GM23248 (cell line): Measurements from ENCODE around the gene RAB37. TPM values are rescaled to one million over a fixed set of nuclear protein-coding genes. Genes with fewer than 3 reads are reported as not detected.

ENCODE experiments used
- DNase-seq: peaks from one replicate; pipeline ENCODE4 v3.0.0-alpha.2; 2015
- H2AFZ ChIP-seq: fragments of 200-600 bp; sonication (generic); 2 replicates; pipeline ENCODE4 v1.6.1; 2016; ENCODE audit warnings: antibody characterized with exemption
- H3F3A ChIP-seq: fragments of 200-600 bp; sonication (generic); 2 replicates; pipeline ENCODE4 v1.6.1; 2016; ENCODE audit warnings: mild to moderate bottlenecking, antibody characterized with exemption, mixed run types; ENCODE audit not compliant: insufficient read depth
- H3K27ac ChIP-seq: fragments of 200-600 bp; sonication (generic); 2 replicates; pipeline ENCODE4 v1.5.1; 2016; ENCODE audit warnings: mild to moderate bottlenecking
- H3K27me3 ChIP-seq: fragments of 200-600 bp; sonication (generic); replicated peaks from 2 replicates; pipeline ENCODE4 v1.6.1; 2016; ENCODE audit warnings: mild to moderate bottlenecking; ENCODE audit not compliant: insufficient read depth
- H3K36me3 ChIP-seq: fragments of 200-600 bp; sonication (generic); 2 replicates; pipeline ENCODE4 v1.6.1; 2016; ENCODE audit warnings: low read depth, mild to moderate bottlenecking
- H3K4me1 ChIP-seq: fragments of 200-600 bp; sonication (generic); 2 replicates; pipeline ENCODE4 v1.6.1; 2016; ENCODE audit warnings: mild to moderate bottlenecking; ENCODE audit not compliant: insufficient read depth
- H3K4me2 ChIP-seq: fragments of 200-600 bp; sonication (generic); one replicate; pipeline ENCODE4 v1.6.1; 2016; ENCODE audit warnings: mild to moderate bottlenecking; ENCODE audit not compliant: unreplicated experiment
- H3K4me3 ChIP-seq: fragments of 200-600 bp; sonication (generic); 2 replicates; pipeline ENCODE4 v1.5.1; 2016; ENCODE audit warnings: mild to moderate bottlenecking
- H3K79me2 ChIP-seq: fragments of 200-600 bp; sonication (generic); 2 replicates; pipeline ENCODE4 v1.6.1; 2016; ENCODE audit warnings: mild to moderate bottlenecking; ENCODE audit not compliant: insufficient read depth
- H3K9ac ChIP-seq: fragments of 200-600 bp; sonication (generic); 2 replicates; pipeline ENCODE4 v1.6.1; 2016; ENCODE audit warnings: mild to moderate bottlenecking
- H3K9me2 ChIP-seq: fragments of 200-600 bp; sonication (generic); 2 replicates; pipeline ENCODE4 v1.6.1; 2016; ENCODE audit warnings: mixed run types, mild to moderate bottlenecking, moderate library complexity; ENCODE audit not compliant: insufficient read depth
- H3K9me3 ChIP-seq: fragments of 200-600 bp; sonication (generic); one replicate; pipeline ENCODE4 v1.6.1; 2017; ENCODE audit warnings: low read depth
- H4K20me1 ChIP-seq: fragments of 200-600 bp; sonication (generic); 2 replicates; pipeline ENCODE4 v1.6.0; 2016; ENCODE audit not compliant: insufficient read depth
- EZH2 ChIP-seq: fragments of 200-600 bp; sonication (generic); IDR thresholded peaks from 2 replicates; pipeline ENCODE4 v1.6.1; 2018; ENCODE audit warnings: antibody characterized with exemption, mild to moderate bottlenecking; ENCODE audit not compliant: insufficient read depth, poor library complexity, severe bottlenecking
- EZH2phosphoT487 ChIP-seq: fragments of 200-600 bp; sonication (generic); IDR thresholded peaks from 2 replicates; pipeline ENCODE4 v1.6.1; 2018; ENCODE audit warnings: antibody characterized with exemption, moderate library complexity, mild to moderate bottlenecking, low read depth; ENCODE audit not compliant: insufficient read depth
- WGBS, 2 experiments: methylation state at CpG; one replicate each; pipeline ENCODE4 v1.1.6; 2015 to 2017; ENCODE audit warnings: low lambda C conversion rate in 2 of 2, low coverage in 1 of 2; ENCODE audit errors: missing lambda C conversion rate in 2 of 2; 5-methylcytosine and 5-hydroxymethylcytosine counted together
- in situ Hi-C: fragments of 300-500 bp; cut with MboI; formaldehyde crosslinking; loops from 2 replicates; pipeline ENCODE4 v1.15.0; 2020
- polyA plus RNA-seq: library from polyadenylated mRNA; unstranded; fragments of >200 nt; fragmentation: Nextera tagmentation; extraction: Ambion mirVana; gene quantifications from 2 replicates; pipeline ENCODE4 v1.2.1, GENCODE V29; 2016
- total RNA-seq: library from RNA; depleted of rRNA; stranded (reverse); fragments of >200 nt; shearing (Covaris generic); gene quantifications from 2 replicates; pipeline ENCODE4 v1.2.3, GENCODE V29; 2014

RAB37 gene
- total and polyA plus RNA-seq, 2 experiments from 2014 or later, result 0.11 TPM; not detected in 1

- WGBS, 2 experiments, result 85 to 88% methylated on average over 7 of the region's 7 CpGs
- Histone ChIP-seq H3K4me3 (no peak overlapping the region), H3K9me2 (no peaks in the 10 kb centered on the region), H3K9me3 (no peaks in the 10 kb centered on the region), H3K79me2 (no peaks in the 10 kb centered on the region), H3K27ac (no peak overlapping the region), H3K36me3 (no peaks in the 10 kb centered on the region), H2AFZ (no peak overlapping the region), H4K20me1 (no peaks in the 10 kb centered on the region), H3K4me1 (no peaks in the 10 kb centered on the region), H3K27me3 (no peaks in the 10 kb centered on the region), H3K9ac (no peak overlapping the region), H3F3A (no peaks in the 10 kb centered on the region), H3K4me2 (no peak overlapping the region)
- TF ChIP-seq EZH2phosphoT487, result no peak
- TF ChIP-seq EZH2, result no peak
- no peak for DNase-seq
- in situ Hi-C loops, result no loop called here
Measured at GRCh38 chr17:74760404-74761105, 23.5 kb downstream of the RAB37 start.

- 90 to 91% methylated on average over 5 of the region's 5 CpGs for WGBS, 2 experiments
- Histone ChIP-seq H3K4me2 (no peak overlapping the region), H2AFZ (no peak overlapping the region), H3K36me3 (no peaks in the 10 kb centered on the region), H3F3A (no peaks in the 10 kb centered on the region), H3K9me2 (no peaks in the 10 kb centered on the region), H3K27me3 (no peaks in the 10 kb centered on the region), H4K20me1 (no peaks in the 10 kb centered on the region), H3K4me1 (no peaks in the 10 kb centered on the region), H3K9ac (no peak overlapping the region), H3K79me2 (no peaks in the 10 kb centered on the region), H3K9me3 (no peaks in the 10 kb centered on the region), H3K27ac (no peak overlapping the region), H3K4me3 (no peak overlapping the region)
- in situ Hi-C loops, result no loop called here
- DNase-seq, result no peak
- no peak for TF ChIP-seq EZH2phosphoT487
- no peak for TF ChIP-seq EZH2
Measured at GRCh38 chr17:74761419-74761818, 24.4 kb downstream of the RAB37 start.

- no peak overlapping the region for H3K4me2 ChIP-seq
- no peak overlapping the region for H3K27ac ChIP-seq
- no peaks in the 10 kb centered on the region for H3K4me1 ChIP-seq
- no peaks in the 10 kb centered on the region for H3K9me3 ChIP-seq
- H4K20me1 ChIP-seq, result no peaks in the 10 kb centered on the region
- no peak for DNase-seq
- no peak overlapping the region for H2AFZ ChIP-seq
- no peak overlapping the region for H3K4me3 ChIP-seq
- H3K27me3 ChIP-seq, result no peaks in the 10 kb centered on the region
- H3K79me2 ChIP-seq, result no peaks in the 10 kb centered on the region
- H3K9ac ChIP-seq, result no peak overlapping the region
- H3K9me2 ChIP-seq, result no peaks in the 10 kb centered on the region
- H3F3A ChIP-seq, result no peaks in the 10 kb centered on the region
- in situ Hi-C loops, result no loop called here
- WGBS, 2 experiments, result 98 to 99% methylated on average over 9 to 10 of the region's 11 CpGs
- no peaks in the 10 kb centered on the region for H3K36me3 ChIP-seq
- no peak for TF ChIP-seq EZH2
- TF ChIP-seq EZH2phosphoT487, result no peak
Measured at GRCh38 chr17:74761931-74762330, 24.9 kb downstream of the RAB37 start.

- Histone ChIP-seq H2AFZ (no peak overlapping the region), H3K79me2 (no peaks in the 10 kb centered on the region), H3K9ac (no peak overlapping the region), H4K20me1 (no peaks in the 10 kb centered on the region), H3K4me2 (no peak overlapping the region), H3K4me3 (no peak overlapping the region), H3K27me3 (no peaks in the 10 kb centered on the region), H3K9me3 (no peaks in the 10 kb centered on the region), H3K36me3 (no peaks in the 10 kb centered on the region), H3K27ac (no peak overlapping the region), H3F3A (peaks cover 4% of the 10 kb centered on the region; the same call in 1 of the 2 replicates), H3K9me2 (no peaks in the 10 kb centered on the region), H3K4me1 (peaks cover 12% of the 10 kb centered on the region)
- in situ Hi-C loops, result no loop called here
- TF ChIP-seq EZH2 (no peak), EZH2phosphoT487 (no peak)
- WGBS, 2 experiments, result 63 to 68% methylated on average over 14 to 15 of the region's 16 CpGs
- no peak for DNase-seq
Measured at GRCh38 chr17:74763565-74764387, 26.7 kb downstream of the RAB37 start.
